OCI-LY3 (cell line): Measurements from ENCODE around the gene DDX51.

ENCODE experiments used
- H2AFZ ChIP-seq: fragments of 200-600, 300-600 bp; shearing (Covaris generic); 2 replicates; pipeline ENCODE4 v1.6.0; 2014; ENCODE audit warnings: antibody characterized with exemption, low read depth, low read length
- H3K27ac ChIP-seq: fragments of 200-600, 300-600 bp; sonication (generic); 2 replicates; pipeline ENCODE4 v1.5.1; 2014; ENCODE audit warnings: mild to moderate bottlenecking, low read length, moderate library complexity, mixed read lengths
- H3K27me3 ChIP-seq: fragments of 200-600, 300-600 bp; sonication (generic); 2 replicates; pipeline ENCODE4 v1.6.1; 2014; ENCODE audit warnings: low read depth, low read length, mixed read lengths
- H3K36me3 ChIP-seq: fragments of 200-600, 300-600 bp; sonication (generic); replicated peaks from 2 replicates; pipeline ENCODE3; 2014; ENCODE audit warnings: low read depth, low read length, mixed read lengths
- H3K4me1 ChIP-seq: fragments of 300-600, 200-600 bp; sonication (generic); 2 replicates; pipeline ENCODE4 v1.6.1; 2014; ENCODE audit warnings: low read length, mixed read lengths
- H3K4me2 ChIP-seq: fragments of 200-600, 300-600 bp; sonication (generic); 2 replicates; pipeline ENCODE4 v1.6.1; 2014; ENCODE audit warnings: low read length, mixed read lengths
- H3K4me3 ChIP-seq: fragments of 300-600, 200-600 bp; sonication (generic); 2 replicates; pipeline ENCODE4 v1.5.1; 2014; ENCODE audit warnings: antibody characterized with exemption, mild to moderate bottlenecking, low read length, moderate library complexity
- H3K79me2 ChIP-seq: fragments of 300-600, 200-600 bp; shearing (Covaris generic); 2 replicates; pipeline ENCODE4 v1.6.1; 2014; ENCODE audit warnings: mild to moderate bottlenecking, low read length, mixed read lengths
- H3K9ac ChIP-seq: fragments of 300-600, 200-600 bp; shearing (Covaris generic); 2 replicates; pipeline ENCODE4 v1.6.0; 2014; ENCODE audit warnings: mild to moderate bottlenecking, low read length, moderate library complexity
- H3K9me3 ChIP-seq: fragments of 200-600, 300-600 bp; shearing (Covaris generic); 2 replicates; pipeline ENCODE4 v1.6.1; 2014; ENCODE audit warnings: low read length, mixed read lengths; ENCODE audit not compliant: insufficient read depth
- H4K20me1 ChIP-seq: fragments of 200-600, 300-600 bp; sonication (generic); 2 replicates; pipeline ENCODE4 v1.6.1; 2016; ENCODE audit warnings: low read length, mixed read lengths; ENCODE audit not compliant: insufficient read depth
- EZH2phosphoT487 ChIP-seq: fragments of 200-600 bp; shearing (Covaris generic); IDR thresholded peaks from 2 replicates; pipeline ENCODE4 v1.6.1; 2018; ENCODE audit warnings: antibody characterized with exemption, mixed run types, low read depth
- TF ChIP-seq, protein P1 (sequence below): fragments of 200-600, 300-600 bp; sonication (generic); IDR thresholded peaks from 2 replicates; pipeline ENCODE4 v1.5.1; 2014; ENCODE audit warnings: antibody characterized with exemption, low read length, low read depth

DDX51 gene

GRCh38 chr12:132162508-132163031, 18.5 kb upstream of the DDX51 start:
- Histone ChIP-seq H3K27ac (no peak overlapping the region), H3K9ac (no peak overlapping the region), H3K36me3 (peaks cover 8% of the 10 kb centered on the region), H3K79me2 (no peaks in the 10 kb centered on the region), H3K9me3 (no peaks in the 10 kb centered on the region), H3K4me2 (no peak overlapping the region), H3K4me3 (no peak overlapping the region), H2AFZ (no peak overlapping the region), H3K27me3 (no peaks in the 10 kb centered on the region), H3K4me1 (no peaks in the 10 kb centered on the region), H4K20me1 (no peaks in the 10 kb centered on the region)
- TF ChIP-seq, protein P1, sequence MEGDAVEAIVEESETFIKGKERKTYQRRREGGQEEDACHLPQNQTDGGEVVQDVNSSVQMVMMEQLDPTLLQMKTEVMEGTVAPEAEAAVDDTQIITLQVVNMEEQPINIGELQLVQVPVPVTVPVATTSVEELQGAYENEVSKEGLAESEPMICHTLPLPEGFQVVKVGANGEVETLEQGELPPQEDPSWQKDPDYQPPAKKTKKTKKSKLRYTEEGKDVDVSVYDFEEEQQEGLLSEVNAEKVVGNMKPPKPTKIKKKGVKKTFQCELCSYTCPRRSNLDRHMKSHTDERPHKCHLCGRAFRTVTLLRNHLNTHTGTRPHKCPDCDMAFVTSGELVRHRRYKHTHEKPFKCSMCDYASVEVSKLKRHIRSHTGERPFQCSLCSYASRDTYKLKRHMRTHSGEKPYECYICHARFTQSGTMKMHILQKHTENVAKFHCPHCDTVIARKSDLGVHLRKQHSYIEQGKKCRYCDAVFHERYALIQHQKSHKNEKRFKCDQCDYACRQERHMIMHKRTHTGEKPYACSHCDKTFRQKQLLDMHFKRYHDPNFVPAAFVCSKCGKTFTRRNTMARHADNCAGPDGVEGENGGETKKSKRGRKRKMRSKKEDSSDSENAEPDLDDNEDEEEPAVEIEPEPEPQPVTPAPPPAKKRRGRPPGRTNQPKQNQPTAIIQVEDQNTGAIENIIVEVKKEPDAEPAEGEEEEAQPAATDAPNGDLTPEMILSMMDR = no peak
- TF ChIP-seq EZH2phosphoT487 = no peak

GRCh38 chr12:132161796-132162507, 17.8 kb upstream of the DDX51 start:
- peaks cover 3% of the 10 kb centered on the region for H3K9me3 ChIP-seq
- no peak overlapping the region for H3K4me3 ChIP-seq
- no peaks in the 10 kb centered on the region for H4K20me1 ChIP-seq
- H3K79me2 ChIP-seq = no peaks in the 10 kb centered on the region
- no peak overlapping the region for H3K27ac ChIP-seq
- no peak overlapping the region for H3K9ac ChIP-seq
- peaks cover 14% of the 10 kb centered on the region for H3K36me3 ChIP-seq
- TF ChIP-seq, protein P1 = no peak
- TF ChIP-seq EZH2phosphoT487 = no peak
- H3K27me3 ChIP-seq = no peaks in the 10 kb centered on the region
- no peak overlapping the region for H3K4me2 ChIP-seq
- H3K4me1 ChIP-seq = no peaks in the 10 kb centered on the region
- H2AFZ ChIP-seq = no peak overlapping the region

DNA sequence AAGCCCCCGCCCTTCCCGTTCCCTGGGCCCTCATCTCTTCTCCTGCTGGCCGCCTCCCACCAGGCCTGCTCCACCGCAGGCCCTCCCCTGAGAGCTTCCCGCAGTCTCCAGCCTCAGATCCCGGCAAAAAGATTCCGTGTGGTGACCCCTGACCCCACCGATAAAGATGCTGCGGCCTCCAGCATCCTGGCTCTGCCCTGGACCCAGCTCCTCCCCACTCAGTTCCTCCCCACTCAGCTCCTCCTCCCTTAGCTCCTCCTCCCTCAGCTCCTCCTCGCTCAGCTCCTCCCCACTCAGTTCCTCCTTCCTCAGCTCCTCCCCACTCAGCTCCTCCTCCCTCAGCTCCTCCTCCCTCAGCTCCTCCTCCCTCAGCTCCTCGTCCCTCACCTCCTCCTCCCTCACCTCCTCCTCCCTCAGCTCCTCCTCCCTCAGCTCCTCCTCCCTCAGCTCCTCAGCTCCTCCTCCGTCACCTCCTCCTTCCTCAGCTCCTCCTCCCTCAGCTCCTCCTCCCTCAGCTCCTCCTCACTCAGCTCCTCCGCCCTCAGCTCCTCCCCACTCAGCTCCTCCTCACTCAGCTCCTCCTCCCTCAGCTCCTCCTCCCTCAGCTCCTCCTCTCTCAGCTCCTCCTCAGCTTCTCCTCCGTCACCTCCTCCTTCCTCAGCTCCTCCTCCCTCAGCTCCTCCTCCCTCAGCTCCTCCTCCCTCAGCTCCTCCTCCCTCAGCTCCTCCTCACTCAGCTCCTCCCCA, 17.1 kb upstream of the DDX51 start:
- no peak overlapping the region for H3K27ac ChIP-seq

More for the DNA sequence above, 17.1 kb upstream of the DDX51 start:
- Histone ChIP-seq H3K9ac (no peak overlapping the region), H3K4me3 (no peak overlapping the region), H3K4me2 (no peak overlapping the region), H3K36me3 (peaks cover 21% of the 10 kb centered on the region), H3K27me3 (no peaks in the 10 kb centered on the region), H4K20me1 (no peaks in the 10 kb centered on the region), H3K4me1 (no peaks in the 10 kb centered on the region), H3K79me2 (no peaks in the 10 kb centered on the region), H2AFZ (no peak overlapping the region), H3K9me3 (peaks cover 9% of the 10 kb centered on the region)
- no peak for TF ChIP-seq EZH2phosphoT487
- TF ChIP-seq, protein P1 = no peak
